Measurements from ENCODE around the gene GOLGA2. TPM values are rescaled to one million over a fixed set of nuclear protein-coding genes. Genes with fewer than 3 reads are reported as not detected.
"Not testable (repeated sequence)": the region's sequence is repeated elsewhere in the genome, so short reads cannot be mapped to it uniquely, and the experiment has no call there.

GOLGA2 gene
- total RNA-seq, 1 donor from 2014 or later: 131 TPM

DNA sequence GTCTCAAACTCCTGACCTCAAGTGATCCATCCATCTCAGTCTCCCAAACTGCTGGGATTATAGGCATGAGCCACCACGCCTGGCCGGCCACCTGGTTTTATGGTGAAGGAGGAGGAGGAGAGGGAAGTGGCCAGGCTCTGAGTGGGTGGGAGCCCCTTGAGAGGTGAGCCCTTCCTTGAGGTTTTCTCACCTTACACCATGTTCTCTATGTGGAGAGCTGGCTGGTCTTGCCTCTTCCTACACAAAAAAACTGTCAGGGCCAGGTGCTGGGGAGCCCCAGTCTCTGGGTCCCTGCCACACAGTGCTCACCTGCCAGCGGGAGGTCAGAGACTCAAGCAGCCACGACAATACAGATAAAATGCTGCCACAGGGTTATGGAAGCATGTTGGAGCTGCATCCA, 18.3 kb upstream of the GOLGA2 start:
- no peak for DNase-seq

DNA sequence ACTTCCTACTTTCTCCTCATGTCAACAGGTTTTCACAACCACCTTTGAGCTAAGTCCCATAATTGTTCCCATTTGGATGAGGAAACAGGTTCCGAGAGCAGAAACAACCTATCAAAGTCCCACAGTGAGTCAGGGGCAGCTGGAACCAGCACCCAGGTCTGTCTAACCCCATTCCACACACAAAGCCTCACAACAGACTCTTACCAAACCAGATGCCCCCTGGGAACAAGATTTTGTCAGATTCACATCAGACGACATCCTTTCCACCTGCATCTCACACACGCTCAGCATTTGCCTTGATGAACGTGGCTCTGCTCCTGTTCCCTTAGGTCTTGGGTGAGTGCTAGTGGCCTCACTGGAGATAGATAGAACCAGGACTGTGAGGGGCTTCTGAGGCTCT, 17.3 kb upstream of the GOLGA2 start:
- DNase-seq: no peak

GRCh38 chr9:128292009-128292408, 16.2 kb upstream of the GOLGA2 start:
- DNase-seq: no peak

GRCh38 chr9:128288273-128289004, 12.6 kb upstream of the GOLGA2 start:
- DNase-seq: no peak

- DNase-seq: no peak
Measured at GRCh38 chr9:128286440-128286839, 10.6 kb upstream of the GOLGA2 start.

- DNase-seq: no peak
Measured at GRCh38 chr9:128285033-128285784, 9.4 kb upstream of the GOLGA2 start.

DNA sequence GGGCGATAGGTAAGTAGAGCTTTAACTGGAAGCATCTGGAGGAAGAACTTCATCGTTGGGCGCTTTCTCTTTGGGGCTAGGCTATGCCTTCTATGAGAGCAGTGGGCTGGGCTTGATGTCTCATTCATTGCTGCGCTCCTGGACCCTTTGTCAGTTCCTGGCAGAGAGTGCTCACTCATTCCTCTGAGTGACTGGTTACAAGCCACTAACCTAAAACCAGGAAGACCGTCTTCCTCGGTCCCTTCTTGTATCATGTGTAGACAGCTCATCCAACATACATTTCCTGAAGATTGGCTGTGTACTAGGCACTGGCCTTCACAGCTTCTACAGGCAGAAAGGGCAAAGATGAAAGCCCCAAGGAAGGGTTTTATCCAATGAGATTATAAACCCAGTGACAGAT, 6.7 kb upstream of the GOLGA2 start:
- DNase-seq: no peak

- DNase-seq: no peak
Measured at GRCh38 chr9:128280084-128280622, 4.3 kb upstream of the GOLGA2 start.

DNA sequence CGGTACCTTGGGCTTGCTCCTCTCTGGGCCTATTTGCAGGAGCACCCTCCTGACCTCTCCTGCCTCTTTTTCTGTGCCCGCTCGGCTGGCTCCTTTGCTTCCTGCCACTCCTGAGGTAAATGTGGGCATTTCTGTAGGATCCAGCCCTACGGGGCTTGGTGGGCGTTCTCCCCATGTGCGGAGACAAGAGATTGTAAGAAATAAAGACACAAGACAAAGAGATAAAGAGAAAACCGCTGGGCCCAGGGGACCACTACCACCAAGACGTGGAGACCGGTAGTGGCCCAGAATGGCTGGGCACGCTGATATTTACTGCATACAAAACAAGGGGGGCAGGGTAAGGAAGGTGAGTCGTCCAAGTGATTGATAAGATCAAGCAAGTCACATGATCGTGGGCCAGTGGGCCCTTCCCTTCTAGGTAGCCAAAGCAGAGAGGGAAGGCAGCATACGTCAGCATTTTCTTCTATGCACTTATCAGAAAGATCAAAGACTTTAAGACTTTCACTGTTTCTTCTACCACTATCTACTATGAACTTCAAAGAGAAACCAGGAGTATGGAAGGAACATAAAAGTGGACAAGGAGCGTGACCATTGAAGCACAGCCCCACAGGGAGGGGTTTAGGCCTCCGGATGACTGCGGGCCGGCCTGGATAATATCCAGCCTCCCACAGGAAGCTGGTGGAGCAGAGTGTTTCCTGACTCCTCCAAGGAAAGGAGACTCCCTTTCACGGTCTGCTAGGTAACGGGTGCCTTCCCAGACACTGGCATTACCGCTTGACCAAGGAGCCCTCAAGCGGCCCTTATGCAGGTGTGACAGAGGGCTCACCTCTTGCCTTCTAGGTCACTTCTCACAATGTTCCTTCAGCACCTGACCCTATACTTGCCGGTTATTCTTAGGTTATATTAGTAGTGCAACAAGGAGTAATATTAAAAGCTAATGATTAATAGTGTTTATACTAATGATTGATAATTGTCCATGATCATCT, 3.6 kb upstream of the GOLGA2 start:
- DNase-seq: not testable (repeated sequence)

GRCh38 chr9:128276574-128277270, 915 bp upstream of the GOLGA2 start:
- DNase-seq: peak; percentile 49

DNA sequence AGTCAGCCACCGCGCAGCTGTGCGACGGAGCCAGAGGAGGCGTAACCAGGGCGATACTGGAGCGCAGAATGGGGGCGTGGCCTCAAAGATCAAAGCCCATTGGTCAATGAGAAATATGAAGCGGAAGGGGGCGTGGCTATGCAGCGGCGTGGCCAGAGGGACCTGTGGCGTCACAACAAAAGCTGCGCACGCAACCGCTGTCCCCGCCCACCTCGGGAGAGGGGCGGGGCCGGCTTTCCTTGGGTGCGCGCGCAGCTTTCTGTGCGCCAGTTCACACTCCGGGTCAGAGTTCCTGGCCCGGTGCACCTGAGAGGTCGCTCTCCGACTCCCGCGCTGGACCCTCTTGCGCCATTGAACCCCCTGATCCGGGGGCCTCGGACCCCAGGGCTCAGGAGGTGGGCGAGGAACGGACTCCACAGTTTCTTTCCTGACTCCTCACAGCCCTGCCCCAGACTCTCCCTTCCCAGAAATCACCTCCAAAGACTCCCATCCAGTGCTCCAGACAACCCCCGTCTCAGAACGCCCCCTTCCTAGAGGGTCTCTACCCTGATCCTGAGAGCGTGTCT, 284 bp upstream of the GOLGA2 start, which contains the start of gene SWI5:
TSS of gene SWI5 (plus strand) at position 269 of the 566 bp plus-strand sequence.
- peak; percentile 100 for DNase-seq

GRCh38 chr9:128274245-128274644, 1.6 kb downstream of the GOLGA2 start:
- no peak for DNase-seq

DNA sequence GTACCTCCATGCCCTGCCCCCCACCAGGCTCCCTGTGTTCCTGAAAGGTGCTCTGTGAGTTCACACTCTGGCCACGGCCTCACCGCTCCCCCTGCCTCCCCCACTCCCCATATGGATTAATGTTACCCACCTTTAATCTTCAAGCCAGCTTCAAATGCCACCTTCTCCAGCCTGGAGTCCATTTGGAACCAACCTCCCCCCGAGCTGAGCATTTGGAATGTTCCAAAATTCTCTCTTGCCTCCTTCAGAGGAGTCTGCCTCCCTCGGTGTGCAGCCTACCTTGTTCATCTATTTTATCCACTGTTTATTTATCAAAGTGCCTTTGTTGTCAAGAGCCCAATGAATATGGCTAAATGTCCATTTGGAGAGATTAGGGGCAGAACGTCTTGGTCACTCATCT, 4.3 kb downstream of the GOLGA2 start:
- no peak for DNase-seq

DNA sequence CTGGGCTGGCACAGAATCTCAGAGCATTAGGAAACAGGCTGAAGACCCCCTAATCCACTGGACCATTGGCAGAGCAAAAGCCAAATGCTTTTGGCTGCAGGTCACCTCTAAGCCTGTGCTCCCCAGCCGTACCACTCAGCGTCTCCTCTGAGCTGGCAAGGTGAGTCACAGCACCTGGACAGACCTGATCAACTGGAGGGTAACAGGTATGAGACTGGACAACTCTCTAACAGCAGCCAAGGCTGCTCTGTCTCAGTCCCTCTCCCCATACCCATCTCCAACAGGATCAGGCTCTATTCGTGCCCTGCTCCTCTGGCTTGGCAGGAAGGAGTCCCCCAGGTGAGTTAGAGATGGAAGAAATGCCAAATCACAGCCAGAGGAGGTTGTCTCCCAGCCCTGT, 4.7 kb downstream of the GOLGA2 start:
- no peak for DNase-seq

GRCh38 chr9:128266868-128267590, 8.8 kb downstream of the GOLGA2 start:
- no peak for DNase-seq

GRCh38 chr9:128265348-128265847, 10.4 kb downstream of the GOLGA2 start:
- DNase-seq: no peak

DNA sequence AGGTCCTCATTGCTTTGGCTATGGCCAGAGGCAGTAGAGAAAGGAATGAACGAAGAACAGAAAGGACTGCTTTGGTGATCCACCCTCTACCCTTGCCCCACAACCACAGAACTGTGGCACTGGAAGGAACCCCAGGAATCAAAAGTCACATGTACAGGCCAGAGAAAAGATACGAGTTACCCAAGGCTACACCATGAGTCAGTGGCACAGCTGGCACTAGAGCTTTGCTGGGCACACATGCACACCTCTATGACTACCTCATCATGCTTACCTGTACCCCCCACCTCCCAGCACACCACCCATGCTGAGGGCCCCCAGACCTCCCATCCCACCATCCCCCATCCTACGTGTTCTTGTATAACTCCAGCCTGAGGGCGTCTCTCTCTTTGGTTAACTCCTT, 13.1 kb downstream of the GOLGA2 start:
- no peak for DNase-seq

DNA sequence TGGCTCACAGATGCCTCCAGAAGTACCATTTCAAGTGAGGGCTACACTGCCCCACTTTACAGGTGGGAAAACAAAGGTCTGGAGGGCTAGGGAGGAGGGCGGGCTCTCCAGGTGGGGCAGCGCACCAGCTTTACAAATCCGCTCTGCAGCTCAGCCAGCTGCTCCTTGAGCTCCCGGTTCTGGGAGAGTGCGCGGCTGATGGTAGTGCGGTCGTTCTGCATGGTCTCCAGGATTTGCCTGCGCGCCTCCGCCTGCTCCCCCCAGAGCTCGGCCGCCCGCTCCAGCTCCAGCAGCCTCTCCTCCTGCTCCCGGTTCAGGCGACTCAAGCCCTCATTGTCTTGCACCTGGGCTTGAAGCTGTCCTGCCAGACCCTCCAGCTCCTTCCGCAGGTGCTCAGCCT, 15.5 kb downstream of the GOLGA2 start:
- no peak for DNase-seq

GRCh38 chr9:128259156-128259555, 16.7 kb downstream of the GOLGA2 start:
- no peak for DNase-seq

- DNase-seq: no peak
Measured at GRCh38 chr9:128258326-128258725, 17.5 kb downstream of the GOLGA2 start.
